ENCODE results near the gene MKI67. TPM values are rescaled to one million over a fixed set of nuclear protein-coding genes. Genes with fewer than 3 reads are reported as not detected.

The MKI67 gene
- total and polyA plus RNA-seq, 2 of the 13 experiments (the other 11 are each of a cell fraction or from before 2014, with no cell fraction given), result 6.7 to 22.9 TPM

DNA sequence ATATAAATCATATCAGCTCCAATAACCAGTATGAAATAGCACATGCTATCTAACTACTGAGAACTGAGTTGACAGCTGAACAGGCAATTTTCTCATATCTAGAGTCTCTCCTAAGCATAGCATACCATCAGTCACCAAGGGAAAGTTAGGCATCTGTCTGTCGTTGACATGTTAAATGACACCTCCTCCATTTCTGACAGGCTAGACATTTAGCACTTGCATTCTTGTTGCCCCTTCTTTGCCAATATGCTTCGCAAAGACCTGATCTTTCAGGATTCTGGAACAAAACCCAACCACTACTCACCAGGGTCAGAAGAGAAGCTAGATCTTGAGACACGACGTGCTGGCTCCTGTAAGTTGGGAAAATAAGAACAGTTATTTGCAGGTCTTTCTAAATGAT, 10.0 kb downstream of the MKI67 start:
- CTCF ChIA-PET (ENCODE audit: low intra/inter-chr PET ratio, low total read pairs), result no interaction called here
- in situ Hi-C loops (cut with HindIII; ENCODE audit: extremely low pct_ligation_motif_present, low pct_unique_long_range_greater_than_20kb), result no loop called here
- ATAC-seq, result no peak

More for the DNA sequence above, 10.0 kb downstream of the MKI67 start:
- 97% methylated on average over 4 of the region's 4 CpGs for WGBS (ENCODE audit: low lambda C conversion rate)
- DNase-seq (ENCODE audit: low spot score) (no peak), FAIRE-seq (no peak)
- Histone ChIP-seq H3K27ac (ENCODE audit: extremely low read length, insufficient read depth, low read length) (no peak overlapping the region), H3K79me2 (ENCODE audit: insufficient read depth, low read length) (peaks cover 2% of the 10 kb centered on the region), H2AFZ (ENCODE audit: low read length) (no peak overlapping the region), H3K9ac (ENCODE audit: insufficient read depth, low read depth, low read length) (no peak overlapping the region), H3K9me3 (ENCODE audit: low read length) (no peaks in the 10 kb centered on the region), H3K4me2 (ENCODE audit: low read depth, low read length) (no peak overlapping the region), H3K4me3 (replicated peaks in 1 of 3; ENCODE audit: insufficient read depth in 1 of 3, low read depth in 2 of 3, low read length in 3 of 3) (no peak overlapping the region), H3K27me3 (ENCODE audit: control insufficient read depth in 1 of 2, insufficient read depth in 2 of 2, low read length in 2 of 2) (no peaks in the 10 kb centered on the region), H4K20me1 (ENCODE audit: insufficient read depth, low read length) (no peaks in the 10 kb centered on the region), H3K4me1 (ENCODE audit: insufficient read depth, low read length) (no peaks in the 10 kb centered on the region), H3K36me3 (replicated peaks in 1 of 2; ENCODE audit: control insufficient read depth in 1 of 2, insufficient read depth in 2 of 2, low read length in 2 of 2) (peaks cover 15 to 88% of the 10 kb centered on the region in 2 experiments)
- TF ChIP-seq IRF9 (CRISPR knock-in tag; IDR thresholded peaks at IDR 0.05; ENCODE audit: borderline replicate concordance) (no peak), KLF15 (CRISPR knock-in tag; IDR thresholded peaks at IDR 0.05; ENCODE audit: borderline replicate concordance) (no peak), MAX (IDR thresholded peaks at IDR 0.05) (no peak), RFX5 (IDR thresholded peaks at IDR 0.05; ENCODE audit: low read depth, low read length) (no peak), AHDC1 (CRISPR knock-in tag; IDR thresholded peaks at IDR 0.05; ENCODE audit: borderline replicate concordance) (no peak), FOSL2 (CRISPR knock-in tag; IDR thresholded peaks at IDR 0.05) (no peak)
- POLR2A ChIA-PET, result no interaction called here
- BruUV-seq (replicated peaks), result no TSS peak
- intact Hi-C loops (cut with micrococcal nuclease; ENCODE audit: unreplicated experiment), result no loop called here
